CD4-positive, CD25-positive, alpha-beta regulatory T cell (primary cell): Measurements from ENCODE around the gene RCSD1. TPM values are rescaled to one million over a fixed set of nuclear protein-coding genes. Genes with fewer than 3 reads are reported as not detected.
A peak's percentile ranks its signal among the peaks of the same experiment; 100 is the strongest.

Source experiments
- ATAC-seq, 2 donors: fragments of 150-1000 bp; cut with Tn5 transposase; one replicate each; pipeline ENCODE4 v1.10.0; 2021; ENCODE audit warnings: low read depth in 2 of 2, moderate number of reproducible peaks in 2 of 2, moderate library complexity in 1 of 2
- DNase-seq, 3 donors: peaks; one replicate each; pipeline versions ENCODE4 v3.0.0 to v3.0.0-alpha.2; 2012 to 2022; ENCODE audit warnings: mixed read lengths in 1 of 3
- H3K27ac ChIP-seq: one replicate; pipeline ENCODE4 v1.7.0; 2013; ENCODE audit warnings: mild to moderate bottlenecking, low read length; ENCODE audit not compliant: insufficient read depth, poor library complexity, severe bottlenecking
- H3K27me3 ChIP-seq: one replicate; pipeline ENCODE4 v1.7.0; 2013; ENCODE audit warnings: low read length; ENCODE audit not compliant: control insufficient read depth, insufficient read depth
- H3K36me3 ChIP-seq: one replicate; pipeline ENCODE4 v1.7.0; 2013; ENCODE audit warnings: mild to moderate bottlenecking, low read length, moderate library complexity; ENCODE audit not compliant: control insufficient read depth, insufficient read depth
- H3K4me1 ChIP-seq: 2 replicates; pipeline ENCODE4 v1.7.0; 2013; ENCODE audit warnings: mild to moderate bottlenecking, low read length; ENCODE audit not compliant: insufficient read depth, control insufficient read depth, poor library complexity, severe bottlenecking
- H3K4me3 ChIP-seq: one replicate; pipeline ENCODE4 v1.7.0; 2013; ENCODE audit warnings: low read depth, mild to moderate bottlenecking, low read length, moderate library complexity
- H3K9me3 ChIP-seq, 2 experiments: 1 replicate in 1 of 2; 2 replicates in 1 of 2; pipeline ENCODE4 v1.7.0; 2013; ENCODE audit warnings: low read length in 2 of 2, mild to moderate bottlenecking in 1 of 2, moderate library complexity in 1 of 2; ENCODE audit not compliant: control insufficient read depth in 2 of 2
- H3K27ac Mint-ChIP-seq, 3 donors: one replicate each; pipeline ENCODE4 v1.8.0; 2020 to 2022; ENCODE audit warnings: mild to moderate bottlenecking in 3 of 3, mixed read lengths in 3 of 3, moderate library complexity in 2 of 3
- H3K27me3 Mint-ChIP-seq: one replicate; pipeline ENCODE4 v1.8.0; 2022; ENCODE audit warnings: mild to moderate bottlenecking, mixed read lengths
- H3K36me3 Mint-ChIP-seq: one replicate; pipeline ENCODE4 v1.8.0; 2020; ENCODE audit warnings: mixed read lengths
- H3K4me1 Mint-ChIP-seq, 4 donors: one replicate each; pipeline ENCODE4 v1.8.0; 2020 to 2022; ENCODE audit warnings: mixed read lengths in 4 of 4, mild to moderate bottlenecking in 1 of 4
- H3K4me3 Mint-ChIP-seq, 4 donors: one replicate each; pipeline ENCODE4 v1.8.0; 2020 to 2022; ENCODE audit warnings: mild to moderate bottlenecking in 4 of 4, mixed read lengths in 4 of 4, moderate library complexity in 3 of 4
- H3K9me3 Mint-ChIP-seq, 7 donors: one replicate each; pipeline ENCODE4 v1.8.0; 2020 to 2022; ENCODE audit warnings: mixed read lengths in 7 of 7, mild to moderate bottlenecking in 3 of 7, moderate library complexity in 2 of 7
- polyA plus RNA-seq, 4 donors: library from polyadenylated mRNA; unstranded; fragments of 300-500 nt; fragmentation: Illumina TruSeq; gene quantifications; one replicate each; pipeline ENCODE4 v1.2.3, GENCODE V29; 2021
- total RNA-seq: library from RNA; stranded (reverse); gene quantifications from one replicate; pipeline ENCODE4 v1.2.3, GENCODE V29; 2022

RCSD1 gene
- total and polyA plus RNA-seq, 5 donors from 2014 or later = 174 to 251 (median 226) TPM

DNA sequence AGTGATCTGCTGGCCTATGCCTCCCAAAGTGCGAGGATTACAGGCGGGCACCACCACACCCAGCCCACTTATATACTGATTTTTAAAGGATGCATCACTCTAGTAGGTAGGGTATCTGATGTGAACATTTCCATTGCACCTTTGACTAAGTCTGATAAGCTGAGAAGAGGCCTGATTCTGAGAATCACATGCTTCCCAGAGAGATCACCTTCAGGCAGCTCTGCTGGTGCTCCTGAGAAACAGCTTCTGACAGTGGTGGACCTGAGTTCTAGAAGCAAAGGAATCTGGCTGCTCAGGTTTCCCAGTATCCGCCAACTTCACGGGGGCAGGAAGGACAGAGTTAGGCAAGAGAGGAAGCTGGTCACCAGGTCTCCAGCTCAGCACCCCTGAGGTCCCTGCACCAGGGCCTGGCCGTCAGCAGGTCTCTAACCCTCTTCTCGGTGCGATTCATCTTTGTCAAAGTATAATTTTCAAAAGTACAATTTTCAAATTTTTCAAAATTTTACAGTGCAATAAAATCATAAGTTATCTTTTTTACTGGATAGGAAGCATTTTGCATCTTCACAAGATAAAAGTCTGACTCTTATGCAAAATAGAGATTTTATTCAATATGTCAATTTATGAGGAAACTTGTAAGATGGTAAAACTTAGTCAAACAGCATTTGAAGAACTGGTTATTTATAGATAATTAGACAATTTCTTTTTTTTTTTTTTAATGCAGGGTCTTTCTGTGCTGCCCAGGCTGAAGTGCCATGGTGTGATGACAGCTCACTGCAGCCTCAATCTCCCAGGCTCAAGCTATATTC, 65.9 kb downstream of the RCSD1 start:
- Histone ChIP-seq H3K27me3 (no peaks in the 10 kb centered on the region), H3K4me1 (no peaks in the 10 kb centered on the region), H3K36me3 (peaks cover 97% of the 10 kb centered on the region), H3K4me3 (no peak overlapping the region), H3K27ac (no peak overlapping the region), H3K9me3 (no peaks in the 10 kb centered on the region)
- ATAC-seq (no peak), DNase-seq (no peak)
- H3K4me1 Mint-ChIP-seq = peaks cover 0 to 14% (median 7%) of the 10 kb centered on the region in 4 donors
- H3K36me3 Mint-ChIP-seq = peaks cover 65% of the 10 kb centered on the region
- no peak overlapping the region for H3K4me3 Mint-ChIP-seq
- H3K9me3 Mint-ChIP-seq = no peaks in the 10 kb centered on the region
- H3K27me3 Mint-ChIP-seq = no peaks in the 10 kb centered on the region
- H3K27ac Mint-ChIP-seq = peak overlapping the region in 1 of 3 donors; percentile 72

DNA sequence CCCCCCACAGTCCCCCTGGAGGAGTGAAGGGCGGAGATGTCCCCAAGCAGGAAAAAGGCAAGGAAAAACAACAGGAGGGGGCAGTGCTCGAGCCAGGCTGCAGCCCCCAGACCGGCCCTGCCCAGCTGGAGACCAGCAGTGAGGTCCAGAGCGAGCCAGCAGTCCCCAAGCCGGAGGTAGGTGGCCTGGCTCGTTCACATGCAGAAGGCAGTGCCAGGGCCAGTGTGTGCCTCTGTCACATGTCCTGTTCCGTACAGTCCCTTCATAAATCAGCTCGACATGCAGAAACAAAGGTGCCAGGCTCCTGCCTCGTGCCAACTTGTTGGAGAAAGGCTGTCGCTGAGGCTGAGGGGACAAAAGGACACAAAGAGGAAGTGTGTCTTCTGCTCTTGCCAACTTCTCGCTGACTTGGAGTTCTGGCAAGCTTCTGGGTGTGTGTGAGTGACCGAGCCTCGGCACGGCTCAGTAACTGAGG, 67.7 kb downstream of the RCSD1 start:
- Histone ChIP-seq H3K27me3 (no peaks in the 10 kb centered on the region), H3K9me3 (no peaks in the 10 kb centered on the region), H3K36me3 (peaks cover 96% of the 10 kb centered on the region), H3K27ac (no peak overlapping the region), H3K4me1 (no peaks in the 10 kb centered on the region), H3K4me3 (no peak overlapping the region)
- ATAC-seq (no peak), DNase-seq (no peak)
- H3K36me3 Mint-ChIP-seq = peaks cover 62% of the 10 kb centered on the region
- H3K4me1 Mint-ChIP-seq = peaks cover 0 to 14% (median 12%) of the 10 kb centered on the region in 4 donors
- H3K4me3 Mint-ChIP-seq = no peak overlapping the region
- no peaks in the 10 kb centered on the region for H3K27me3 Mint-ChIP-seq
- no peak overlapping the region for H3K27ac Mint-ChIP-seq
- H3K9me3 Mint-ChIP-seq = no peaks in the 10 kb centered on the region

DNA sequence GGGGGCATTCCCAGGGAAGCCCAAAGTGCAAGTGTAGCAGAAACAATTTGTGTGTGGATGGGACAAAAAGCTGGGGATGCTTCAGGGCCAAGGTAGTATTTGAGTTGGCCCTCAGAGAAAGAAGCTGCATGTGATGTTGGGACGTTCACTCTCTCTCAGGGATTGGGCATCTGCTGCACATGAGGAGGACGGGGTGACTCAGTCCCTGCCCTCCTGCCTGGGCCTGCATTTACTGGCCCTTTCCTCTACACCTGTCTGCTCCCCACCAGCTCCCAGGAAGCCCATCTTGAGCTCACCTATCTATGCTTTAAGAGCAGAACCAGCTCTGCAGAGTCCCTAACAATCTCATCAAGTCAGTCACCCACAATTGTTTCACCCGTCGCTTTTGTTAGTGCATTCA, 68.3 kb downstream of the RCSD1 start:
- Mint-ChIP-seq H3K36me3 (peaks cover 64% of the 10 kb centered on the region), H3K4me1 (peaks cover 5 to 19% (median 16%) of the 10 kb centered on the region in 4 donors), H3K9me3 (no peaks in the 10 kb centered on the region), H3K4me3 (no peak overlapping the region), H3K27ac (no peak overlapping the region), H3K27me3 (no peaks in the 10 kb centered on the region)
- Histone ChIP-seq H3K36me3 (peaks cover 96% of the 10 kb centered on the region), H3K27ac (no peak overlapping the region), H3K9me3 (no peaks in the 10 kb centered on the region), H3K4me1 (no peaks in the 10 kb centered on the region), H3K4me3 (no peak overlapping the region), H3K27me3 (no peaks in the 10 kb centered on the region)
- ATAC-seq (no peak), DNase-seq (no peak)

DNA sequence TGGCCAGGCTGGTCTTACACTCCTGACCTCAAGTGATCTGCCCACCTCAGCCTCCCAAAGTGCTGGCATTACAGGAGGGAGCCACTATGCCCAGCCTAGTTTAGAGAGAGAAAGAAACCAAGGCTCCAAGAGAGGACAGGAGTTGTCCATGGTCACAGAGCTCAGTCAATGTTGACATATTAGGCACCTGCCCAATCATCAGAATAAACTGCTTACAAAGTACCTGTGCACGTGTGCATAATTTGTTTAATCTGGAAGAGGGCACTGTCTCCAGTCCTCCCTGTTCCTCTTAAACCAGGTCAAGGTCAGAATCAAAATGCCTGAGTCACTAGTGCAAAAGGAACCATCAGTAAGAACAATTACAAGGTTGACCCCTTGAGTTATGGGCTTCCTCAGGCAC, 71.5 kb downstream of the RCSD1 start:
- Mint-ChIP-seq H3K27ac (peak overlapping the region in 2 of 3 donors; percentile 28 to 52), H3K36me3 (peaks cover 60% of the 10 kb centered on the region), H3K27me3 (no peaks in the 10 kb centered on the region), H3K9me3 (no peaks in the 10 kb centered on the region), H3K4me1 (peaks cover 14 to 26% (median 21%) of the 10 kb centered on the region in 4 donors), H3K4me3 (no peak overlapping the region)
- no peak overlapping the region for H3K4me3 ChIP-seq
- ATAC-seq (no peak), DNase-seq (no peak)
- peaks cover 96% of the 10 kb centered on the region for H3K36me3 ChIP-seq
- H3K9me3 ChIP-seq = no peaks in the 10 kb centered on the region
- H3K4me1 ChIP-seq = no peaks in the 10 kb centered on the region
- peak overlapping the region; percentile 15 for H3K27ac ChIP-seq
- H3K27me3 ChIP-seq = no peaks in the 10 kb centered on the region

DNA sequence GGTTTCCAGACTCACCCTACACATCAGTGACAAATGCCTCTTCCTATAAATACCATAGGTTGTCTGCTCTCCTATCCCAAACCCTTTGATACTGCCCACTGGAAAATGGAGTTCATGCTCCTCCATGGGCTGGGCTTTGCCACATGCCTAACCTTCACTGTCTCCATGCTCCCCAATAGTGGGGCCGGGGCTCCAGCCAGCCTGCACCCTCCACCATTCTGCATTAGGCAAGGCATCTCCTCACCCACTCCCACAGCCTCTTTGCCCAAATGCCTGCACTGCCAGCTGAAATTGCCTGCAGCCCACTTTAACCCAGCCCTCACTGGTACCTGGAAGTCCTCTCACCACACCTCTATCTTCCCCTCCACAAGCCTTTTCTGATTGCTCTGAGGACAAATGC, 73.5 kb downstream of the RCSD1 start:
- H3K36me3 Mint-ChIP-seq = peaks cover 48% of the 10 kb centered on the region
- DNase-seq (no peak), ATAC-seq (no peak)
- no peaks in the 10 kb centered on the region for H3K27me3 ChIP-seq
- H3K4me3 ChIP-seq = no peak overlapping the region
- peak overlapping the region in 2 of 3 donors; percentile 39 to 84 for H3K27ac Mint-ChIP-seq
- H3K4me1 Mint-ChIP-seq = peaks cover 20 to 29% (median 23%) of the 10 kb centered on the region in 4 donors
- H3K9me3 Mint-ChIP-seq = no peaks in the 10 kb centered on the region
- H3K9me3 ChIP-seq = no peaks in the 10 kb centered on the region
- H3K36me3 ChIP-seq = peaks cover 77% of the 10 kb centered on the region
- H3K4me3 Mint-ChIP-seq = peak overlapping the region in 1 of 4 donors; percentile 11
- no peak overlapping the region for H3K27ac ChIP-seq
- H3K27me3 Mint-ChIP-seq = no peaks in the 10 kb centered on the region
- no peaks in the 10 kb centered on the region for H3K4me1 ChIP-seq

DNA sequence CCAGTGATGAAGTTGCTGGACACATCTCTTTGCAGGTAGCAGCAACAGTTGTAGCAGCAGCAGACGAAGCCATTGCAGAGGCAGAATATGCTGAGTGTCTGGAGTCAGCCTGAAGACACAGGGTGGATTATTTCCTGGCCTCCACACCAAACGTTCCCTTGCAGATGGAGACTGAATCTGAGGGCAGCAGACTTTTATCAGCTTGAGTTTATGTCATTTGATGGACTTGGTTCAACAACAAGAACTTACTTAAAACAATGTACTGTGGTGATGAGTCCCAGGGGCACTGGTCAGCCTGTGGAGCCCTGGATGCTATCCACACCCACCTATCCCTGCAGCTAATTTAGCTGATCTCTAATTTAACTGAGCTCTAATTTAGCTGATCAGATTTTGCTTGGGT, 74.7 kb downstream of the RCSD1 start:
- H3K4me1 Mint-ChIP-seq = peaks cover 22 to 35% (median 25%) of the 10 kb centered on the region in 4 donors
- Histone ChIP-seq H3K27me3 (no peaks in the 10 kb centered on the region), H3K4me1 (no peaks in the 10 kb centered on the region), H3K4me3 (no peak overlapping the region), H3K36me3 (peaks cover 67% of the 10 kb centered on the region), H3K27ac (no peak overlapping the region), H3K9me3 (no peaks in the 10 kb centered on the region)
- H3K36me3 Mint-ChIP-seq = peaks cover 39% of the 10 kb centered on the region
- no peaks in the 10 kb centered on the region for H3K27me3 Mint-ChIP-seq
- no peaks in the 10 kb centered on the region for H3K9me3 Mint-ChIP-seq
- no peak overlapping the region for H3K4me3 Mint-ChIP-seq
- ATAC-seq (no peak), DNase-seq (no peak)
- H3K27ac Mint-ChIP-seq = peak overlapping the region in 1 of 3 donors; percentile 44

DNA sequence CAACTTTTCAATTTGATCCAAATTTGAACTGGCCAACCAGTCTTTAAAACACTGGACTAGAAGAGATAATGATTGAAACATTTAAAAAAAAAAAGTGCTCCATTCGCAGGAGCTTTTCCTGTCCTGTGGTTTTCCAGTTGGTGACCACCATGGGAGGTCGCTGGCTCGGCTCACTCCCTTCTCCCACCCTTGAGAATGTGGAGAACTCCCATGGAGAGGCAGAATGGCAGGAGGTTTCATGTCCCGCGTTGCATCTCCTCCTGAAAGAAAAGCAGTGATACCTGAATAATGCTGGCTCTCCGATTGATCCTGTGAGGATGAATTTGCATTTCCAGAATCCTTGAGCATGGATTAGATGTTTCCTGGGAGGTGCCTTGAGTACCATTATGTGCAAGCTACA, 75.2 kb downstream of the RCSD1 start:
- Histone ChIP-seq H3K9me3 (no peaks in the 10 kb centered on the region), H3K27ac (no peak overlapping the region), H3K36me3 (peaks cover 62% of the 10 kb centered on the region), H3K4me3 (no peak overlapping the region), H3K4me1 (no peaks in the 10 kb centered on the region), H3K27me3 (no peaks in the 10 kb centered on the region)
- Mint-ChIP-seq H3K4me3 (peak overlapping the region in 1 of 4 donors; percentile 22), H3K9me3 (no peaks in the 10 kb centered on the region), H3K4me1 (peaks cover 21 to 31% (median 25%) of the 10 kb centered on the region in 4 donors), H3K27ac (peak overlapping the region in 1 of 3 donors; percentile 24), H3K27me3 (no peaks in the 10 kb centered on the region), H3K36me3 (peaks cover 34% of the 10 kb centered on the region)
- DNase-seq (no peak), ATAC-seq (no peak)

DNA sequence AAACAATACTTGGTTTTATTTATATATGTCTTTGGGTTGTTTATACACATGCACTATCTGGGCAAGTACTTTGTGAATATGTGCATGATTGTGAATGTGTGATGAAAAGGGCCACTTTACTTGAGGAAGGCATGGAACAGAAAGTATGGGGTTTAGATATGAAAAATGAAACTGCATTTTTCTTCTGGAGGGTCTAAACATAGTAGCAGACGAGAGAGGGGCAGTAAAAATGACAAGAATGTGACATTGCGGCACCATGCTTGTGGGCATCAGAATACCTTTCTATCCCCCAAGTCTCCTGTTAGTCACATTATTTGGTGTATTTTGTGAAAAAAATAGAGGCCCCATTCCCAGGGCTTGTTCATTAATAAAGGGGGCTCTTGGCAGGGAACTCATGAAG, 76.3 kb downstream of the RCSD1 start:
- Histone ChIP-seq H3K4me1 (no peaks in the 10 kb centered on the region), H3K27me3 (no peaks in the 10 kb centered on the region), H3K4me3 (no peak overlapping the region), H3K27ac (peak overlapping the region; percentile 39), H3K36me3 (peaks cover 52% of the 10 kb centered on the region), H3K9me3 (no peaks in the 10 kb centered on the region)
- Mint-ChIP-seq H3K4me3 (peak overlapping the region in 1 of 4 donors; percentile 56), H3K27ac (peak overlapping the region in 2 of 3 donors; percentile 24 to 38), H3K27me3 (no peaks in the 10 kb centered on the region), H3K4me1 (peaks cover 24 to 30% (median 25%) of the 10 kb centered on the region in 4 donors), H3K36me3 (peaks cover 34% of the 10 kb centered on the region), H3K9me3 (no peaks in the 10 kb centered on the region)
- DNase-seq = no peak
- no peak for ATAC-seq
